Liver (tissue), 9 donors: ENCODE results near the gene CBX8. TPM values are rescaled to one million over a fixed set of nuclear protein-coding genes. Genes with fewer than 3 reads are reported as not detected.

Experiments
- DNase-seq: peaks from one replicate; pipeline ENCODE4 v3.0.0-alpha.2; 2017; ENCODE audit warnings: low spot score
- H3K27ac ChIP-seq, 2 donors: one replicate each; pipeline ENCODE4 v1.7.0; 2013; ENCODE audit warnings: inconsistent platforms in 2 of 2, low read length in 2 of 2, control low read depth in 1 of 2, low read depth in 1 of 2, mild to moderate bottlenecking in 1 of 2
- H3K27me3 ChIP-seq, 4 donors: one replicate each; pipeline versions ENCODE4 v1.6.1 to v1.7.0; 2013; ENCODE audit warnings: low read length in 3 of 4, inconsistent platforms in 1 of 4, mild to moderate bottlenecking in 1 of 4, moderate library complexity in 1 of 4; ENCODE audit not compliant: control insufficient read depth in 4 of 4, insufficient read depth in 4 of 4
- H3K36me3 ChIP-seq, 4 donors: one replicate each; pipeline versions ENCODE4 v1.6.1 to v1.7.0; 2013; ENCODE audit warnings: low read length in 3 of 4, mild to moderate bottlenecking in 3 of 4, low read depth in 1 of 4, moderate library complexity in 1 of 4; ENCODE audit not compliant: control insufficient read depth in 4 of 4, insufficient read depth in 3 of 4
- H3K4me1 ChIP-seq, 4 donors: one replicate each; pipeline versions ENCODE4 v1.6.1 to v1.7.0; 2013; ENCODE audit warnings: low read length in 3 of 4, mild to moderate bottlenecking in 3 of 4, moderate library complexity in 1 of 4; ENCODE audit not compliant: control insufficient read depth in 4 of 4, insufficient read depth in 4 of 4
- H3K4me3 ChIP-seq, 3 donors: one replicate each; pipeline versions ENCODE4 v1.6.1 to v1.7.0; 2013; ENCODE audit warnings: low read length in 3 of 3, control low read depth in 1 of 3, low read depth in 1 of 3, mild to moderate bottlenecking in 1 of 3
- H3K9ac ChIP-seq, 2 donors: one replicate each; pipeline ENCODE4 v1.7.0; 2013; ENCODE audit warnings: low read length in 2 of 2, mild to moderate bottlenecking in 2 of 2, moderate library complexity in 2 of 2, control low read depth in 1 of 2, low read depth in 1 of 2
- H3K9me3 ChIP-seq, 4 donors: one replicate each; pipeline versions ENCODE4 v1.6.1 to v1.7.0; 2013; ENCODE audit warnings: low read length in 3 of 4; ENCODE audit not compliant: control insufficient read depth in 4 of 4
- EGR1 ChIP-seq, 2 donors: IDR thresholded peaks; 2 replicates each; pipeline ENCODE4 v1.6.1; 2016 to 2018; ENCODE audit warnings: antibody characterized with exemption in 2 of 2, low read depth in 2 of 2
- FOXA1 ChIP-seq: IDR thresholded peaks from 2 replicates; pipeline ENCODE4 v1.6.1; 2016; ENCODE audit warnings: antibody characterized with exemption
- FOXA2 ChIP-seq: IDR thresholded peaks from 2 replicates; pipeline ENCODE4 v1.6.1; 2016; ENCODE audit warnings: antibody characterized with exemption
- HNF4G ChIP-seq: IDR thresholded peaks from 2 replicates; pipeline ENCODE4 v1.6.1; 2016; ENCODE audit warnings: antibody characterized with exemption
- JUND ChIP-seq, 2 donors: IDR thresholded peaks; 2 replicates each; pipeline ENCODE4 v1.6.1; 2016; ENCODE audit warnings: antibody characterized with exemption in 2 of 2
- NR2F2 ChIP-seq: IDR thresholded peaks from 2 replicates; pipeline ENCODE4 v1.6.1; 2016; ENCODE audit warnings: antibody characterized with exemption
- RAD21 ChIP-seq, 2 donors: IDR thresholded peaks; 2 replicates each; pipeline ENCODE4 v1.6.1; 2016; ENCODE audit warnings: antibody characterized with exemption in 2 of 2, mild to moderate bottlenecking in 2 of 2
- RXRA ChIP-seq, 2 donors: IDR thresholded peaks; 2 replicates each; pipeline ENCODE4 v1.6.1; 2017 to 2018; ENCODE audit warnings: antibody characterized with exemption in 2 of 2, mild to moderate bottlenecking in 1 of 2
- TAF1 ChIP-seq: conservative IDR thresholded peaks from 2 replicates; pipeline ENCODE4 v1.6.1; 2016; ENCODE audit warnings: antibody characterized with exemption, mild to moderate bottlenecking
- YY1 ChIP-seq: IDR thresholded peaks from 2 replicates; pipeline ENCODE4 v1.6.1; 2016; ENCODE audit warnings: antibody characterized with exemption, mild to moderate bottlenecking
- WGBS: extraction: QIAGEN DNeasy Blood & Tissue Kit; methylation state at CpG from one replicate; pipeline ENCODE4 v1.1.7; 2013; 5-methylcytosine and 5-hydroxymethylcytosine counted together
- polyA plus RNA-seq, 2 donors: library from polyadenylated mRNA; stranded (reverse) in 1 of 2; unstranded in 1 of 2; fragments of 200-250 nt in 1 of 2; fragments of >200 nt in 1 of 2; fragmentation: Nextera tagmentation in 1 of 2; extraction: Ambion mirVana in 1 of 2; gene quantifications; one replicate each; pipeline versions ENCODE4 v1.2.1 to v1.2.3, GENCODE V29; 2013 to 2015
- total RNA-seq, 2 donors: library from RNA; depleted of rRNA; stranded (reverse); fragments of >200 nt; gene quantifications; one replicate each; pipeline ENCODE4 v1.2.3, GENCODE V29; 2014
- TF ChIP-seq, protein P1 (sequence below): IDR thresholded peaks from 2 replicates; pipeline ENCODE4 v1.6.1; 2016; ENCODE audit warnings: antibody characterized with exemption
- TF ChIP-seq, protein P2 (sequence below): fragments of 150-350 bp; IDR thresholded peaks from 2 replicates; pipeline ENCODE4 v1.5.1; 2017; ENCODE audit warnings: improper control_type of control experiment, low read depth, low read length; ENCODE audit not compliant: missing input control
- TF ChIP-seq, protein P3 (sequence below): IDR thresholded peaks from 2 replicates; pipeline ENCODE4 v1.6.1; 2016; ENCODE audit warnings: antibody characterized with exemption, mild to moderate bottlenecking
- donor health status: healthy.
- donor health status: healthy.
- donor health status: healthy.
- donor health status: healthy.
- donor health status: healthy.

Gene CBX8
- total and polyA plus RNA-seq, 4 donors = 0.75 to 2.7 (median 1.9) TPM

GRCh38 chr17:79754370-79754769 is 42.5 kb downstream of the CBX8 start:
- Histone ChIP-seq H3K4me3 (no peak overlapping the region), H3K27ac (no peak overlapping the region), H3K4me1 (no peaks in the 10 kb centered on the region), H3K27me3 (peaks cover 0 to 5% (median 0%) of the 10 kb centered on the region in 4 donors), H3K9me3 (no peaks in the 10 kb centered on the region), H3K36me3 (no peaks in the 10 kb centered on the region), H3K9ac (no peak overlapping the region)
- 63% methylated on average over 12 of the region's 12 CpGs for WGBS
- TF ChIP-seq YY1 = no peak
- TF ChIP-seq, protein P1, sequence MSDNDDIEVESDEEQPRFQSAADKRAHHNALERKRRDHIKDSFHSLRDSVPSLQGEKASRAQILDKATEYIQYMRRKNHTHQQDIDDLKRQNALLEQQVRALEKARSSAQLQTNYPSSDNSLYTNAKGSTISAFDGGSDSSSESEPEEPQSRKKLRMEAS = no peak
- DNase-seq = no peak

DNA sequence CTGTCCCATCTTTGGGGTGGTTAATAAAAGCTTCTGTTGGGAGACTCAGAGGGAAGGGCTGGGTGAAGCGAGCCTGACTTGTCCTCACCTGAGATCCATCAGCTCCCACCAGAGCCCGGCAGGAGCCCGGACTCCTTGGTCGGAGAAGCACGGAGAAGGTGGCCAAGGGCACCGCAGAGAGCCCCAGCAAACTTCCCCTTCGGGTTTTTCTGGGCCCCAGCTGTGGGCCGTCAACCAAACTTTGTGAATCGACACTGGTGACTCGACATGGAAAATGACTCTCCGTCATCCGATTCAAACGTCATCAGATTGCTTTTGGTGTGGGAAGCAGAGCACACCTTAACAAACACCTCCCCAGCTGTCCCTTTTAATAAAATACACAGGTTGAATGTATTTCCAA is 44.7 kb downstream of the CBX8 start:
- DNase-seq = no peak
- TF ChIP-seq HNF4G (no peak), FOXA1 (no peak), RAD21 (IDR thresholded peaks at IDR 0.05) (no peak), TAF1 (no peak)
- TF ChIP-seq, protein P2, sequence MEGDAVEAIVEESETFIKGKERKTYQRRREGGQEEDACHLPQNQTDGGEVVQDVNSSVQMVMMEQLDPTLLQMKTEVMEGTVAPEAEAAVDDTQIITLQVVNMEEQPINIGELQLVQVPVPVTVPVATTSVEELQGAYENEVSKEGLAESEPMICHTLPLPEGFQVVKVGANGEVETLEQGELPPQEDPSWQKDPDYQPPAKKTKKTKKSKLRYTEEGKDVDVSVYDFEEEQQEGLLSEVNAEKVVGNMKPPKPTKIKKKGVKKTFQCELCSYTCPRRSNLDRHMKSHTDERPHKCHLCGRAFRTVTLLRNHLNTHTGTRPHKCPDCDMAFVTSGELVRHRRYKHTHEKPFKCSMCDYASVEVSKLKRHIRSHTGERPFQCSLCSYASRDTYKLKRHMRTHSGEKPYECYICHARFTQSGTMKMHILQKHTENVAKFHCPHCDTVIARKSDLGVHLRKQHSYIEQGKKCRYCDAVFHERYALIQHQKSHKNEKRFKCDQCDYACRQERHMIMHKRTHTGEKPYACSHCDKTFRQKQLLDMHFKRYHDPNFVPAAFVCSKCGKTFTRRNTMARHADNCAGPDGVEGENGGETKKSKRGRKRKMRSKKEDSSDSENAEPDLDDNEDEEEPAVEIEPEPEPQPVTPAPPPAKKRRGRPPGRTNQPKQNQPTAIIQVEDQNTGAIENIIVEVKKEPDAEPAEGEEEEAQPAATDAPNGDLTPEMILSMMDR = no peak
- TF ChIP-seq, protein P3, sequence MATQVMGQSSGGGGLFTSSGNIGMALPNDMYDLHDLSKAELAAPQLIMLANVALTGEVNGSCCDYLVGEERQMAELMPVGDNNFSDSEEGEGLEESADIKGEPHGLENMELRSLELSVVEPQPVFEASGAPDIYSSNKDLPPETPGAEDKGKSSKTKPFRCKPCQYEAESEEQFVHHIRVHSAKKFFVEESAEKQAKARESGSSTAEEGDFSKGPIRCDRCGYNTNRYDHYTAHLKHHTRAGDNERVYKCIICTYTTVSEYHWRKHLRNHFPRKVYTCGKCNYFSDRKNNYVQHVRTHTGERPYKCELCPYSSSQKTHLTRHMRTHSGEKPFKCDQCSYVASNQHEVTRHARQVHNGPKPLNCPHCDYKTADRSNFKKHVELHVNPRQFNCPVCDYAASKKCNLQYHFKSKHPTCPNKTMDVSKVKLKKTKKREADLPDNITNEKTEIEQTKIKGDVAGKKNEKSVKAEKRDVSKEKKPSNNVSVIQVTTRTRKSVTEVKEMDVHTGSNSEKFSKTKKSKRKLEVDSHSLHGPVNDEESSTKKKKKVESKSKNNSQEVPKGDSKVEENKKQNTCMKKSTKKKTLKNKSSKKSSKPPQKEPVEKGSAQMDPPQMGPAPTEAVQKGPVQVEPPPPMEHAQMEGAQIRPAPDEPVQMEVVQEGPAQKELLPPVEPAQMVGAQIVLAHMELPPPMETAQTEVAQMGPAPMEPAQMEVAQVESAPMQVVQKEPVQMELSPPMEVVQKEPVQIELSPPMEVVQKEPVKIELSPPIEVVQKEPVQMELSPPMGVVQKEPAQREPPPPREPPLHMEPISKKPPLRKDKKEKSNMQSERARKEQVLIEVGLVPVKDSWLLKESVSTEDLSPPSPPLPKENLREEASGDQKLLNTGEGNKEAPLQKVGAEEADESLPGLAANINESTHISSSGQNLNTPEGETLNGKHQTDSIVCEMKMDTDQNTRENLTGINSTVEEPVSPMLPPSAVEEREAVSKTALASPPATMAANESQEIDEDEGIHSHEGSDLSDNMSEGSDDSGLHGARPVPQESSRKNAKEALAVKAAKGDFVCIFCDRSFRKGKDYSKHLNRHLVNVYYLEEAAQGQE = no peak
- no peaks in the 10 kb centered on the region for H3K9me3 ChIP-seq
- peaks cover 0 to 4% (median 2%) of the 10 kb centered on the region in 4 donors for H3K4me1 ChIP-seq
- H3K27me3 ChIP-seq = peaks cover 0 to 8% (median 2%) of the 10 kb centered on the region in 4 donors
- H3K9ac ChIP-seq = no peak overlapping the region
- peaks cover 0 to 1% (median 0%) of the 10 kb centered on the region in 4 donors for H3K36me3 ChIP-seq
- no peak overlapping the region for H3K4me3 ChIP-seq
- H3K27ac ChIP-seq = no peak overlapping the region
- WGBS = 67% methylated on average over 13 of the region's 13 CpGs

- no peak for DNase-seq
- WGBS = 76% methylated on average over 13 of the region's 13 CpGs
- H3K36me3 ChIP-seq = peaks cover 0 to 1% (median 0%) of the 10 kb centered on the region in 4 donors
- no peak overlapping the region for H3K4me3 ChIP-seq
- no peaks in the 10 kb centered on the region for H3K9me3 ChIP-seq
- no peak overlapping the region for H3K9ac ChIP-seq
- no peak overlapping the region for H3K27ac ChIP-seq
- peaks cover 0 to 7% (median 2%) of the 10 kb centered on the region in 4 donors for H3K4me1 ChIP-seq
- H3K27me3 ChIP-seq = peaks cover 0 to 8% (median 5%) of the 10 kb centered on the region in 4 donors
- TF ChIP-seq HNF4G (no peak), NR2F2 (no peak), TAF1 (no peak), YY1 (no peak), EGR1 (IDR thresholded peaks at IDR 0.05; ENCODE audit: low read depth in 2 of 2) (no peak), RXRA (IDR thresholded peaks at IDR 0.05) (no peak), FOXA2 (no peak), JUND (IDR thresholded peaks at IDR 0.05) (no peak)
- TF ChIP-seq, protein P1 = no peak
- TF ChIP-seq, protein P3 = no peak
- TF ChIP-seq, protein P2 = no peak
Measured at GRCh38 chr17:79750650-79751545, 46.0 kb downstream of the CBX8 start.
